Heart right ventricle (tissue), 16 donors: ENCODE measurements around the gene BHLHA15. TPM values are rescaled to one million over a fixed set of nuclear protein-coding genes. Genes with fewer than 3 reads are reported as not detected.
A peak's percentile ranks its signal among the peaks of the same experiment; 100 is the strongest.

Source experiments
- ATAC-seq, 8 donors: fragments of 200-7000 bp; cut with Tn5 transposase; one replicate each; pipeline ENCODE4 v1.9.1; 2020; ENCODE audit warnings: mild to moderate bottlenecking in 8 of 8, moderate library complexity in 8 of 8, moderate number of reproducible peaks in 1 of 8
- DNase-seq, 2 donors: peaks; one replicate each; pipeline ENCODE4 v3.0.0-alpha.2; 2020
- H3K27ac ChIP-seq, 10 donors: fragments of 200-600 bp; sonication (generic) in 2 of 10; one replicate each; pipeline versions ENCODE4 v1.5.0 to v1.8.0; 2020 to 2022; ENCODE audit warnings: mild to moderate bottlenecking in 3 of 10
- H3K27me3 ChIP-seq, 7 donors: fragments of 200-600 bp; one replicate each; pipeline ENCODE4 v1.8.0; 2021 to 2022; ENCODE audit warnings: mild to moderate bottlenecking in 2 of 7
- H3K36me3 ChIP-seq, 9 donors: fragments of 200-600 bp; sonication (generic) in 1 of 9; one replicate each; pipeline versions ENCODE4 v1.5.0 to v1.8.0; 2020 to 2022; ENCODE audit warnings: mild to moderate bottlenecking in 2 of 9
- H3K4me1 ChIP-seq, 9 donors: fragments of 200-600 bp; sonication (generic) in 1 of 9; one replicate each; pipeline versions ENCODE4 v1.5.0 to v1.8.0; 2020 to 2022; ENCODE audit warnings: mild to moderate bottlenecking in 4 of 9
- H3K4me3 ChIP-seq, 10 donors: fragments of 200-600 bp; sonication (generic) in 2 of 10; one replicate each; pipeline versions ENCODE4 v1.5.0 to v1.8.0; 2020 to 2022; ENCODE audit warnings: mild to moderate bottlenecking in 7 of 10, moderate library complexity in 2 of 10
- H3K9me3 ChIP-seq, 11 donors: fragments of 200-600 bp in 10 of 11; sonication (generic) in 2 of 11; one replicate each; pipeline versions ENCODE4 v1.5.0 to v1.8.0; 2013 to 2022; ENCODE audit warnings: mild to moderate bottlenecking in 2 of 11, control low read depth in 1 of 11, moderate library complexity in 1 of 11
- WGBS, 2 donors: extraction: QIAGEN DNeasy Blood & Tissue Kit; methylation state at CpG; one replicate each; pipeline ENCODE4 v1.1.7; 2013; ENCODE audit warnings: inconsistent platforms in 1 of 2; 5-methylcytosine and 5-hydroxymethylcytosine counted together
- intact Hi-C, 10 donors: fragments of 100-400 bp; cut with DNase I; formaldehyde crosslinking; loops; one replicate each; pipeline versions ENCODE4 v1.11.1 to v1.14.2; 2022
- polyA plus RNA-seq, 2 donors: library from polyadenylated mRNA; stranded (reverse); fragments of 200-250 nt; gene quantifications; one replicate each; pipeline ENCODE4 v1.2.3, GENCODE V29; 2013
- total RNA-seq, 10 donors: library from RNA; stranded (reverse); fragmentation: NEBNext Ultra II Directional in 3 of 10; extraction: Animal tissue kit (Norgen Biotek cat#: 25700) in 3 of 10; gene quantifications; one replicate each; pipeline versions ENCODE4 v1.2.1 to v1.2.4, GENCODE V29; 2021 to 2023
- TF ChIP-seq, protein P1 (sequence below), 9 donors: fragments of 200-600 bp; sonication (generic) in 2 of 9; IDR thresholded peaks; one replicate each; pipeline versions ENCODE4 v1.5.0 to v1.8.0; 2021 to 2022; ENCODE audit warnings: antibody characterized with exemption in 9 of 9, mild to moderate bottlenecking in 5 of 9, moderate library complexity in 1 of 9
- donor health status: Arrhythmogenic right ventricular cardiomyopathy.
- donor health status: ischemic (EF 13 %, LVEDD 7.1; RV severe dilation, severe dysfunction).
- donor health status: healthy with polysubstance abuse.
- donor health status: DM: no; HTN: yes; CAD: no.
- donor health status: DM: no; HTN: no; CAD: no.
- donor health status: ischemic (EF 25% LVEDD 6.9; RV normal size, moderate dysfunction).
- donor health status: ischemic (EF 25% LVEDD 5.7; RV mildly dilated, moderate dysfunction).
- donor health status: healthy.
- donor health status: DM: yes; HTN: yes; CAD: no.
- donor health status: Ischemic cardiomyopathy.
- donor health status: ischemic (EF 35%, LVEDD 5.7; RV mildly dilated, moderate dysfunction).
- donor health status: nonischemic (EF 11% LVEDD 7.7; RV severe dilation, severe dysfunction).
- donor health status: DM: yes; HTN: yes; CAD: no.
- donor health status: PGD.
- donor health status: ischemic (EF 29% LVEDD 5.4; RV normal size, mild dysfunction).
- donor health status: nonischemic (EF 23%, LVEDD 6.1; RV moderate dilation, normal function).

The BHLHA15 gene
- total and polyA plus RNA-seq, 12 donors = 0.06 TPM; not detected in 11

DNA sequence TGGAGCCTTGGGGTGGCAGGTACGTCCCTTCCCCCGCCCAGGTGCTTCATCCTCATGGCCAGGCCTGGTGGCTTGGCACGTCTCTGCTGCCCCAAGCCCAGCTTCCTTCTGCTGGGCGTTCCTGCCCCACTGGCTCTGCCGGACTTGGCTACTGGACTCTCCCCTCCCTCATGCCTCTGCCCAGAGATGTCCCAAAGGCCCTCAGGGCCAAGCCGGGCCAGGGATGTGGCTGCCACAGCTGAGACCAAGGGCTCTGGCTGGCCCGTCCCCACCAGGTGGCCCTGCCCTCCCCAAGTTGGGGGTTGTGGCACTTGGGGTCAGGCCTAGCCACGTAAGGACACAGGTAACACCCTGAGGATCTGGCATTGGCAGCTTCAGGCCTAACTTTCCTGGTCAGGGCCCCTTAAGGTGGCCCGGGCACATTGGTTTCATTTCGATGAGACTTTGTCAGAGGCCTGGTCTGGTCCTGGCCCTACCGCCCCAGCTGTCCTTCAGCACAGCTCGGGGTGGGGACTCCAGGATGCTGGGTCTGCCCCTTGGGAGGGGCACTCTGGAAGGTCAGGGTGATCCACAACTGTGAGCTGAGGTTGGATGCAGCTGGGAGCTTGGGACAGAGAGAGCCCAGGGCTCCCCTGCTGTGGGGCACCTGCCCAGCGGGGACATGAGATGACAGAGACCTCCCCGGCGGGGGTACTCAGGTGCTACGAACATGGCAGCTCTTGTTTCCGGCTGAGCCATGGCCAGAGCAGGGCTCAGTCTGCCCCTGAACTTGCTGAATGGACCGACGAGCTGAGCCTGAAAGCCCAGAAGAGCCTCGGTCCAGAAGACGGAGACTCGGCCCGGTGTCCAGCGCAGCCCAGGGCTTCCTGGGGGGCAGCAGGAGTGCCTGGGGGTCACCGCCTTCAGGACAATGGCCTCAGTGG is 2.9 kb downstream of the BHLHA15 start:
- intact Hi-C loops = no loop called here
- H3K27ac ChIP-seq = no peak overlapping the region
- DNase-seq (no peak), ATAC-seq (peak in 5 of 8 donors; percentile 7 to 22 (median 19))
- TF ChIP-seq, protein P1, sequence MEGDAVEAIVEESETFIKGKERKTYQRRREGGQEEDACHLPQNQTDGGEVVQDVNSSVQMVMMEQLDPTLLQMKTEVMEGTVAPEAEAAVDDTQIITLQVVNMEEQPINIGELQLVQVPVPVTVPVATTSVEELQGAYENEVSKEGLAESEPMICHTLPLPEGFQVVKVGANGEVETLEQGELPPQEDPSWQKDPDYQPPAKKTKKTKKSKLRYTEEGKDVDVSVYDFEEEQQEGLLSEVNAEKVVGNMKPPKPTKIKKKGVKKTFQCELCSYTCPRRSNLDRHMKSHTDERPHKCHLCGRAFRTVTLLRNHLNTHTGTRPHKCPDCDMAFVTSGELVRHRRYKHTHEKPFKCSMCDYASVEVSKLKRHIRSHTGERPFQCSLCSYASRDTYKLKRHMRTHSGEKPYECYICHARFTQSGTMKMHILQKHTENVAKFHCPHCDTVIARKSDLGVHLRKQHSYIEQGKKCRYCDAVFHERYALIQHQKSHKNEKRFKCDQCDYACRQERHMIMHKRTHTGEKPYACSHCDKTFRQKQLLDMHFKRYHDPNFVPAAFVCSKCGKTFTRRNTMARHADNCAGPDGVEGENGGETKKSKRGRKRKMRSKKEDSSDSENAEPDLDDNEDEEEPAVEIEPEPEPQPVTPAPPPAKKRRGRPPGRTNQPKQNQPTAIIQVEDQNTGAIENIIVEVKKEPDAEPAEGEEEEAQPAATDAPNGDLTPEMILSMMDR (IDR thresholded peaks at IDR 0.05) = no peak
- H3K4me1 ChIP-seq = peaks cover 0 to 15% (median 0%) of the 10 kb centered on the region in 9 donors
- peaks cover 0 to 37% (median 1%) of the 10 kb centered on the region in 9 donors for H3K36me3 ChIP-seq
- no peak overlapping the region for H3K4me3 ChIP-seq
- H3K27me3 ChIP-seq = peaks cover 0 to 10% (median 0%) of the 10 kb centered on the region in 7 donors
- WGBS, 2 donors = 83% methylated on average over 25 of the region's 25 CpGs
- H3K9me3 ChIP-seq = no peaks in the 10 kb centered on the region

- intact Hi-C loops = no loop called here
- peaks cover 0 to 15% (median 0%) of the 10 kb centered on the region in 9 donors for H3K4me1 ChIP-seq
- H3K27ac ChIP-seq = no peak overlapping the region
- no peak for DNase-seq
- WGBS, 2 donors = 93% methylated on average over 27 of the region's 27 CpGs
- TF ChIP-seq, protein P1 (IDR thresholded peaks at IDR 0.05) = no peak
- no peak overlapping the region for H3K4me3 ChIP-seq
- ATAC-seq = peak in 2 of 8 donors; percentile 5 to 21
- peaks cover 0 to 37% (median 7%) of the 10 kb centered on the region in 9 donors for H3K36me3 ChIP-seq
- no peaks in the 10 kb centered on the region for H3K9me3 ChIP-seq
- H3K27me3 ChIP-seq = peaks cover 0 to 10% (median 0%) of the 10 kb centered on the region in 7 donors
These were observed 3.6 kb downstream of the BHLHA15 start for GRCh38 chr7:98214811-98215321.

- DNase-seq (no peak), ATAC-seq (no peak)
- Histone ChIP-seq H3K4me1 (peaks cover 0 to 11% (median 0%) of the 10 kb centered on the region in 9 donors), H3K36me3 (peaks cover 0 to 47% (median 7%) of the 10 kb centered on the region in 9 donors), H3K9me3 (no peaks in the 10 kb centered on the region), H3K4me3 (no peak overlapping the region), H3K27me3 (peaks cover 0 to 10% (median 0%) of the 10 kb centered on the region in 7 donors), H3K27ac (no peak overlapping the region)
- WGBS, 2 donors = 92% methylated on average over 32 of the region's 32 CpGs
- intact Hi-C loops = no loop called here
- TF ChIP-seq, protein P1 (IDR thresholded peaks at IDR 0.05) = no peak
These were observed 4.6 kb downstream of the BHLHA15 start for GRCh38 chr7:98215561-98216495.
